D721Med (cell line): ENCODE data around the gene SAT1.

Experiments
- DNase-seq: peaks from one replicate; pipeline ENCODE4 v3.0.0; 2011; ENCODE audit warnings: low spot score; ENCODE audit not compliant: insufficient read length
- FAIRE-seq: peaks from 2 replicates; lab custom pipeline; 2011; peaks lifted over from hg19 to GRCh38; lab: Jason Lieb, UNC
- CTCF ChIP-seq: IDR thresholded peaks from 2 replicates; pipeline ENCODE4 v1.5.1; 2012; ENCODE audit warnings: mild to moderate bottlenecking, control low read depth; ENCODE audit not compliant: insufficient read depth; ENCODE audit errors: missing control alignments

Gene SAT1

GRCh38 chrX:23797371-23798128 is 14.6 kb downstream of the SAT1 start:
- DNase-seq (no peak), FAIRE-seq (no peak)
- TF ChIP-seq CTCF, result no peak

- DNase-seq (no peak), FAIRE-seq (no peak)
- TF ChIP-seq CTCF, result no peak
Measured at GRCh38 chrX:23799469-23800065, 16.6 kb downstream of the SAT1 start.

- DNase-seq (no peak), FAIRE-seq (no peak)
- TF ChIP-seq CTCF, result no peak
Measured at GRCh38 chrX:23802431-23802830, 19.5 kb downstream of the SAT1 start.

- DNase-seq (no peak), FAIRE-seq (no peak)
- no peak for TF ChIP-seq CTCF
Measured at GRCh38 chrX:23803931-23804381, 21.0 kb downstream of the SAT1 start.

GRCh38 chrX:23804578-23804977 is 21.6 kb downstream of the SAT1 start:
- no peak for DNase-seq
- TF ChIP-seq CTCF, result no peak
- FAIRE-seq, result no peak

- TF ChIP-seq CTCF, result no peak
- FAIRE-seq (no peak), DNase-seq (no peak)
Measured at GRCh38 chrX:23805389-23805788, 22.4 kb downstream of the SAT1 start.

GRCh38 chrX:23810279-23810678 is 27.3 kb downstream of the SAT1 start:
- DNase-seq (no peak), FAIRE-seq (no peak)
- no peak for TF ChIP-seq CTCF
